Stimulated activated CD8-positive, alpha-beta memory T cell treated with anti-CD3 and anti-CD28 coated beads, Interleukin-7, amount 100 ng/mL, for 1 hour (primary cell): ENCODE results near the gene CARNS1.

Source experiments
- DNase-seq, 2 donors: peaks; one replicate each; pipeline ENCODE4 v3.0.0-alpha.2; 2020; ENCODE audit warnings: low read depth in 2 of 2

CARNS1 gene

DNA sequence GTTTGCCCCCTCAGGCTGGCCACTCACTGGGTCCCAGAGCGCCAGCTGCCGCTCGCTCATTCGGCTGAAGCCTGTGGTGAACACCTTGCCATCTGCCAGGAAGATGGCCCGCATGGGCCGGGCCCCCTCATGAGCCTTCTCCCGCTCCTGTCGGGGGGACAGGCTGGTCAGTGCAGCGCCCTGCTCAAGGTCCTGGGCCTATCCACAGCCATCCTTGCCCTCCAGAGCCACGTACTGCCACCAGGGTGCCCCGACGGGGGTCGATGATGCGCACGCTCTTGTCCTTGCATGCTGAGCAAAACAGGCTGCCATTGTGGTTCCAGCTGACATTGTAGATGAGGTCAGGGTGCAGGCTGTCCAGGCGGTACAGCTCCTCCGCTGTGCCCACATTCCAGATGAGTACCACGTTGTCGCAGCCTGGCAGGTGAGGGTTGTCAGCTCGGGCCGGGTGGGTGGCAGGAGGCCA lies 25.7 kb downstream of the CARNS1 start:
- DNase-seq = no peak

DNA sequence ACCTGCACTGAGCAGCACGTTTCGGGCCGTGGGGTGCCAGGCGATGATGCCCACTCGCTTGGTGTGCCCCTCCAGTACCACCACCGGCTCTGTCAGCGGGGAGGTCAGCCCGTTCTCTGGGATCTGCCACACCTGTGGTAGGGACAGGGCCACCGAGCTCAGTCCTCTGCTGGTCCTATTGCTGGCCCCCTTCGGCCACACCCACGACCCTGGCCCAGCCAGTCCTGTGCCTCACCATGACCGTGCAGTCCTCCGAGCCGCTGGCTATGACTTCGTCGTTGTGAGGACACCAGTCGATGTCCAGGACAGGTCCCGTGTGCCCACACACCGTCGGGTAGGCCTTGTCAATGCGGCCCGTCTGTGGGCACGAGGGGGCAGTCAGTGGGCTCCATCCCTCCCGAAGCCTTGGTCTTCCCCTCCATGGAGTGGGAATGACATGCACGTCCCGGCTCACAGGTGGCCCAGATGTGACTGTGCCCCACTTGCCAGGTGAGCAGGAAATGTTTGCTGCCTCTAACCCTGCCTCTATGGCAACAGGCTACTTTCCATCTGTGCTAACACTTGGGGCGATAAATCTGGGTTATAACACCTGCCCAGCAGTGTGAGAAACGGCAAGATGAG lies 26.4 kb downstream of the CARNS1 start:
- DNase-seq = no peak

DNA sequence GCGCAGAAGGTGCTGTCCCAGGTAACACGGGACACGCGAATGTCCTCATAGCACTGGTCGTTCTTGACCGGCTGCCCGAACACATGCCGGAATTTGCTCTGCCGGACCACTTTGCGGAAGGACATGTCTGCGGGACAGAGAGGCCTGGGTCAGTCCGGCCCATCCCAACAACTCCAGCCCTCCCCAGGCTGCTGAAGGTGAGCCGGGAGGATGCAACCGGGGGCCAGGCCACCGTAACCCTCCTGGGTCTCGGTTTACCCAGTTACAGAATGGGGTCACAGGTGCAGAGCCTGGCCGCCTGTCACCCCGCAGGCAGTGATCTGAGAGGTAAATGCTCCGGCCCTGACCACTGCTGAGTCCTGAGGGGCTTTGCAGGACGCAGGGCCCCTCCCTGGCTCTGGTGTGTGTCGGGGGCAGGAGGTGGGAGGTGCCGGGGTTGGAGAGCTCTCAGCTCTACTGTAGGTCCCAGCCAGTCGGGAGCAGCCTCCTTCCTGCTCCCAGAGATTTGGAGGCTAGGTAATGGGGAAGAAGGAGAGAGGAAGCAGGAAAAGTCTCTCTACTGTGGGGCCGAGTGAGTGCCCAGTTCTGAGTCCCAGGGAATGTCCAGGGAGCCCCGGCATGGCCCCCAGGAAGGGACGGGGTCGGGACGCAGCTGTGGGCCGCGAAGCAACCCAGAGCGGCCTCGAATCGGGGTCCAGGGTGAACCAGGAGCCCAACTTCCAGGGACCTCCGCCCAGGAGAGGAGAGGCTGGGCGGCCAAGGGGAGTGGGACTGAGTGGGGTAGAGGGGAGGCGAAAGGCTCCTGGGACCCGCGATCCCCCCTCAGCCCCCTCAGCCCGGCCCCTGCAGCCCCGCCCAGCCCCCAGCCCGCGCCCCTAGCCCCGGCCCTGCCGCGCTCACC lies 27.3 kb downstream of the CARNS1 start:
- no peak for DNase-seq

DNA sequence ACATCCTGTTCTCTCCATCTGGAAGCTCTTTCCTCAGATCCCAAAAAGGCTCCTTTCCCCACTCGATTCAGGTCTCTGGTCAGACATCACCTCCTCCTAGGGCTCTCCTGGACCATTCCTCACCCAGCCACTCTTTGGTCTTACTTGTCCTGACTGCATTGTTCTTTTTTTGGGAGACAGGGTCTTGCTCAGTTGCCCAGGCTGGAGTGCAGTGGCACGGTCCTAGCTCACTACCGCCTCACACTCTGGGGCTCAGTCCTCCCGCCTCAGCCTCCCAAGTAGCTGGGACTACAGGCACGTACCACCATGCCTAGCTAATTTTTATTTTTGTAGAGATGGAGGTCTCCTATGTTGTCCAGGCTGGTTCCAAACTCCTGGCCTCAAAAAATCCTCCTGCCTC lies 30.0 kb downstream of the CARNS1 start:
- DNase-seq = no peak

DNA sequence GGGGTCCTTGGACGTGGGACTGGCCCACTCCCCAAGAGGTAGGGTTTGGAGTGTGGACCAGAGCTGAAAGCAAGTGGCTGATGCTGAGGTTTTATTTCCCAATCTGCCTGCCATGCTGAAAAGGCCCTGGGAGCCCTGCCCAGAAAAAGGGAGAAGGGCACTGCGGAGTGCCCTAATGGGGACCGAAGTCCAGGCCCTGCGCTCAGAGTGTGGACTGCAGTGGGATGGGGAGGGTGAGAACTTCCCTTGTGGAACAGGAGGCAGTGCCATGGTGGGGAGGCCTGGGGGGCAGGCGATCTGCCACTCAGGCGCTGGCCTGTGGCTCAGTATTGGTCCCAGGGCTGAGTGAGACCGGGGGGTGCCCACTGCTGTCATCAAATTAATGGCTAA lies 32.7 kb downstream of the CARNS1 start:
- DNase-seq = no peak

DNA sequence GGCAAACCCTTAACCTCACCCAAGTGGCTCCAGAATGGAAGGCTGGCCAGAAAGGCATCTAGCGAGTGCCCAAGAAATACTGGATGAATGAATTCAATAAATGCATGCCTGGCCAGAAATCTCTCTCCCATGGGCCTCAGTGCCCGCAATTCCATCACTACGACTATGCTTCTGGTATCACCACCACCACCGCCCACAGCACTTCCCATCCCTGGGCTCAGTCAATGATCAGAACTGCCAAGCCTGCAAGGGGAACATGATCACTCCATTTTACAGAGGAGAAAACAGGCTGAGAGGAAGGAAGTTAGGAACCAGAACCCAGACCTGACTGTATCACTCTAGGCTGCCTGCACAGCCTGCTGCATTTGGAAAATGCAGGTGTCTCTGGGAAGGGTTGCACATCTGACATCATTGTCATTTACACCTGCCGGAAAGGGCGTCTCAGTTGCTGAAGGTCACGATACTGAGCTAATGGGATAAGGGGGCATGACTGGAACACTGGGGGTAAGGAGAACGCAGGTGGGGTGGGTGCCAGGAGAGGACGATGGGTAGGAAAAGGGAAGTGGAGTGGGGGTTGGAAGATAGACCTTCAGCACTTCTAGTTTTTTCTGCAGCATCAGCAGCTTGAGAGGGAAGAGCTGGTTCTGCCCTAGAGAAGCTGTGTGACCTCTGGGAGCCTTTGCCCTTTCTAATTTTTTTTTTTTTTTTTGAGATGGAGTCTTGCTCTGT lies 33.8 kb downstream of the CARNS1 start:
- no peak for DNase-seq

DNA sequence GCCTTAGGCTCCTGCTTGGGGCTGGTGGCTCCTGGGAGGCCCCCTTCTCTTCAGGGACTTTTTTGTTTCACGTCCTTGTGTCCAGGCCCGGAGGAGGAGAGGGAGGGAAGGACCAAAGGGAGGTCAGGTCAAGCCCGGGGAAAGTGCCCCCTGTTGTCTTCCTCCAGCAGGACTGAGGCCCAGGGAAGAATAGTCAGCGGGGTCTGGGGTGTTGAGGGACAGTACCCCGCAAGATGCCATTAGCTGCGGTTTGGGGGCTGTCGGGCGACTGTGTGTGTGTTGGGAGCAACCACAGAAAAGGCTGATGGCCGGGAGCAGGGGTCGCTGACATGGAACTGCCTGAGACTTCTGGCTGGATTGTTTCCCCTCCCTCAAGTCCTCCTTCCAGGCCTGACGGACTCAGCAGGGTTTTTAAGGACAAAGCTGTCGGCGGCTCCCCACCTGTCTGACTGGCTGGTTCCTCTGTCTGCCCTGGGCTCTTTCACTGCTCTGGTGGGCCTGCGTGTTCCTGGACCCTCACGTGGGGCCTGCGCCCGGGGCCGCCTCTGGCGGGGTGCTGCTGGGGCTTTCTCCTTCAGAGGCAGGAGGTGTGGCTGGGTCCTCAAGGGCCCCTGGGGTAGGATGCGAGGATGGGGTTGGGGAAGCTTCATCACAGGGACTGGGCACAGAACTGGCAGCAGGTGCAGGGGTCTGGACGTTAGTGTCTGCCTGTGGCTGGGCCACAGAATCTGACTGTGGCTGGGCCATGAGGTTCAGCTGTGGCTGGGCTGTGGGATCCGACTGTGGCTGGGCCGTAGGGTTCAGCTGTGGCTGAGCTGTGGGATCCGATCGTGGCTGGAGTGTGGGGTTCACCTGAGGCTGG lies 35.5 kb downstream of the CARNS1 start:
- no peak for DNase-seq

DNA sequence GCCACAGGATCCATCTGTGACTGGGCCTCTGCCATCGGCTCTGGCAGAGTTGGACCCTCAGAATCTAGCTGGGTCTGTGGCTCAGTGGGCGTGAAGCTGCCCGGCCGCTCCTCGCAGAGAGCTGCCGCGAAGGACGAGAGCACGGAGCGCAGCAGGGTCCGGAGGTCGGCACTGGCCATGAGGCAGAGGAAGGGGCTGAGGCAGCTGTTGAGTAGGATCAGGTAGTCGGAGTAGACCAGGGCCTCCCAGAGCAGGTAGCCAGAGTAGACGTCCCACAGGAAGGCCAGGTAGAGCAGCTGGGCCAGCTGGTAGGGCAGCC lies 36.1 kb downstream of the CARNS1 start:
- DNase-seq = no peak

DNA sequence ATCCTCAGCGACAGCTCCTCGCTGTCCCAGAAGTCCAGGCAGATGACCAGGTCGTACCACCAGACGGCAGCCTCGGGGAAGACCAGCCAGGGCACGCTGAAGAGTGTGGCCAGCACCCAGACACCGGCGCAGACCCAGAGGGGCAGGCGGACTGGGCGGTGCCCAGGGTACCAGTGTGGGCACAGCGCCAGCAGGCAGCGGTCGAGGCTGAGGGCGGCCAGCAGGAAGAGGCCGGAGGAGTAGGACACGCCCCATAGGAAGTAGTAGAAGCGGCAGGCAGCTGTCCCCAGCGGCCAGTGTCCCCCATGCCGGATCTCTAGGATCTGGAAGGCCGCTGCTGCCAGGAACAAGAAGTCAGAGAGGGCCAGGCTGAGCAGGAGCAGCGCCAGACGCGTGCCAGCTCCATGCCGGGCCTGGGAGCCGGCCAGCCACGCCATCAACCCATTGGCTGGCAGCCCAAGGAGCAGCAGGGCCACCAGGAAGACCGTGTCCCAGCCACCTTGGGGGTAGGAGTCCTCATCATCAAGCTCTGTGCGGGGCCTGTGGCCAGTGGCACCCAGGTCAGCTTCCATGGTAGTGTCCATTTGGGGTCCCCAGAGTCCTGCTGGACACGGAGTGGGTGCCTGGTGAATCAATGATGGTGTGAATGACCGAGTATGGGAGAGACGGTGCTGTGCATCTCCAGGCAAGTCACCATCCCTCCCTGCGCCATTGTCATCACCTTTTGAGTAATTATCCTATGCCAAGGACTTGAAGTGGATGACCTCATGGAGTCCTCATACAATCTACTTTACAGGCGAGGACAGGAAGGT lies 36.9 kb downstream of the CARNS1 start, which contains the start of gene GPR152:
GPR152 (minus strand) TSS at position 589 of the 812 bp plus-strand sequence; CDS start at position 584, 5 bp downstream.
- DNase-seq = no peak

DNA sequence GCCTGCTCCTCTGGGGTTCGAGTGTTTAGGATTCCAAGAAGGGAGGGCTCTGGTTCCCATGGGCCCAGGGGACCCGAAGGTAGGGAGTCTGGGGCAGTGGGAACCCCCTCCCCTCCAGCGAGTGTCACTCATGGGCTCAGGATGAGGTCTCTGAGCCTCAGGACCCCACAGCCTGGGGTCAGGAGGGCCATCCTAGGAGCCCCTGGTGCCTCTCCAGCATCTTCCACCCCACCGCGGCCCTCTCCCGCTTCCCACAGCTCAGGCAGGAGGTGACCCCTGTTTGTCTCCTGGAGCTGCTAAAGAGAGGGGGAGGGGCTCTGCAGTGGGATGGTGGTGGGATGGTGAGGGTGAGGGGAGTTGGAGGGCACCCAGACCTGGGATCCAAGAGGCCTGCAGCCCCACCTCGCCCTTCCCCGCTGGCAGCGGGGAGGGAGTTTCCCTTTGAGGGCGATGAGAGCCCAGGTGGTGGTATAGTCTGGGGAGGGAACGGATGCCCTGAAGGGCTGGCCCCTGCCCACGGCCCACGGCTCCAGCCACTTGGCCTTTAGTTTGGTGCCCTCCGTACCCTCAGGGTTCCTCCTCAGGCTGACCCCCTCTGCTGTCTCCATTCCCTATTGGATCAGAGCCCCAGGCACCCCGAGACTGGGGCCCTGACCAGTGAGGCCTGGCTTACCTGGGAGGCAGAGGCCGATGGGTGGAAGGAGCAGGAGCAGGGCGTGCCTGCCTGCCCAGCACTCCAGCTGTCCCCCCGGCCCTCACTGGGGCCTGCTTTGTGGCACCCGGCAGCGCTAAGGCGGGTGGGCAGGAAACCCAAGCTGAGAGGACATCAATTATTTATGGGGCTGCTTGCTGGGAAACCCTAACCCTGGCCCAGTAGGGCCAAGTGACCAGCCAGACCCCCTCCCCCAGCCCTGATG lies 38.6 kb downstream of the CARNS1 start:
- DNase-seq = no peak

DNA sequence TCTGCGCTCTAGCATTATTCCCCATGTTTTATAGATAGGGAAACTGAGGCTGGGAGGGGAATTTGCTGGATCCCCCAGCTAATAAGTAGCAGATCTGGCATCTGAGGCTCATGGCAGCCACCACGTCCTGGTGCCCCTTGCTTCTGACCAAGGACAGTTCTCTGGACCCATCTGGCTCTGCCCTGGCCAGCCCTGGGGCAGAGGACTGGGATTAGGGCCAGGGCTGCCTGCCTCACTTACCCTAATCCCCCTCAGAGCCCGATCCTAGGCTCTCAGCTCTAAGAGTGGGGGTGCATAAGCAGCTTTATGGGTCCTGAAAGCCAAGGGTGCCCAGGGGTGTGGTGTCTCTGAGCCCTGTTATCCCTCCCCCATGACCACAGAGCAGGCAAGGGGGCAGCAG lies 39.6 kb downstream of the CARNS1 start, which contains the start of gene CABP4:
CABP4 (plus strand) TSS at position 301 of the 400 bp plus-strand sequence; CDS start at position 371, 70 bp downstream.
- no peak for DNase-seq

DNA sequence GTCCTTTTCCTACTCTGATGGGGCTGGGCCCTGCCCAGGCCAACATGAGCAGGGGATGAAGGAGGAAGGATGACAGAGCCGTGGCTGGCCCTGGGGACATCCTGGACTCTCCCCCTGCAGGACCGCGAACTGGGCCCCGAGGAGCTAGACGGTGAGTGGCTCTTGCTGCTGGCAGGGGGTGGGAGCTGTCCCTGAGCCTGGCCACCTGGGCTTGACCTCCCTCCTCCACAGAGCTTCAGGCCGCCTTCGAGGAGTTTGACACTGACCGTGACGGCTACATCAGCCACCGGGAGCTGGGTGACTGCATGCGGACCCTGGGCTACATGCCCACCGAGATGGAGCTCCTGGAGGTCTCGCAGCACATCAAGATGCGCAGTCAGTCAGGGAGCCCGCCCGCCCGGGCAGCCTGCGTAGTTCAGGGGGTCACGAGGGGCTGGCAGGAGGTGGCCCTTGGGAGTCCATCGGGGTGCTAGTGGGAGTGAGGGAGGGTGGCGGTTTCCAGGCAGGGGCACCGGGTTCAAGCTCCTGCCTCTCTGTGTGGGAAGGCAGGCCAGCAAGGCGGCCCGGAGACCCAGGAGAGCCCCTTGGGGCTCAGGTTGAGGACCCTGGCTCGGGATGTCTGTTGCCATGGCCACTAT lies 40.7 kb downstream of the CARNS1 start:
- no peak for DNase-seq

DNA sequence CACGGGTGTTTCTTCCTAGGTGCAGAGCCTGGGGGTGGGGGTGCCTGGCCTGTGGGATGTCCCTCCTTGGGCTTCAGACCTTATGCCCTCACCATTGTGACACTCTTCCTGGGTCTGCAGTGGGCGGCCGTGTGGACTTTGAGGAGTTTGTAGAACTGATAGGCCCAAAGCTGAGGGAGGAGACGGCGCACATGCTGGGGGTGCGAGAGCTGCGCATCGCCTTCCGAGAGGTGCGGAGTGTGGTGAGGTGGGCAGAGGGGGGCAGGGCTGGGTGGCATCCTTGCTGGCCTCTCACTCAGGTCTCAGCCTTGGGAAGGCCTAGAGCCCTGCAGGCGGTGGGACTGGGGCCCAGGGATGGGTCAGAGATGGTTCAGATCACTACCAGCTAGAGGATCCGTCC lies 42.0 kb downstream of the CARNS1 start:
- no peak for DNase-seq

DNA sequence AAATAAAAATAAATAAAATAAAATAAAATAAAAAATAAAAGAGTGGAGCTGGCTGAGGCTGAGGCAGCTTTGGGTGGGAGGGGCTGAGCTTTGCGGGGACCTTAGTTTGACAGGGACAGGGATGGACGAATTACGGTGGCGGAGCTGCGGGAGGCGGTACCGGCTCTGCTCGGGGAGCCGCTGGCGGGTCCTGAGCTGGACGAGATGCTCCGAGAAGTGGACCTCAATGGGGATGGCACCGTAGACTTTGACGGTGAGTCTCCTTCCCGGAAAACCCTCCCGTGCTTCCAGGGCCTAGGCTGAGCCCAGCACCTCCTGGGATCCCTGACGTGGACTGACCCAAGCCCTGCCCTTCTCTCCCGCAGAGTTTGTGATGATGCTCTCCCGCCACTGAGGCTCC lies 42.8 kb downstream of the CARNS1 start:
- no peak for DNase-seq

DNA sequence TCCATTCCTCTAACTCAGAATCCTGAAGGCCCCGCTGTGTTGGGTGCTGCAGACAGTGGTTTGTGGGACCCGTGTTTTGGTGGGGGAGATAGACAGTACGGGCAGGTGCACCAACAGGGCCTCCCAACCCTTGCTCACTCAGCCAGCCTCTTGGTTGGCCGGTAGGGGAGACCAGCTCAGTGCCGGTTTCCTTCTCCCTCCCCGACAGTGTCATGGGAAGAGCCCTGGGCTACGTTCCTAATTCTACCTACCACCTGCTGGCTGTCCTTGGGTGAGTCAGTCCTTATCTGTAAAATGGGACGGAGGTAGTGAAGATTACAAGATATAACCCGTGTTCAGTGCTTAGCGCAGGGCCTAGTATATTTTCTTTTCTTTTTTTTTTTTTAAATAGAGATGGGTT lies 47.7 kb downstream of the CARNS1 start:
- DNase-seq = no peak

DNA sequence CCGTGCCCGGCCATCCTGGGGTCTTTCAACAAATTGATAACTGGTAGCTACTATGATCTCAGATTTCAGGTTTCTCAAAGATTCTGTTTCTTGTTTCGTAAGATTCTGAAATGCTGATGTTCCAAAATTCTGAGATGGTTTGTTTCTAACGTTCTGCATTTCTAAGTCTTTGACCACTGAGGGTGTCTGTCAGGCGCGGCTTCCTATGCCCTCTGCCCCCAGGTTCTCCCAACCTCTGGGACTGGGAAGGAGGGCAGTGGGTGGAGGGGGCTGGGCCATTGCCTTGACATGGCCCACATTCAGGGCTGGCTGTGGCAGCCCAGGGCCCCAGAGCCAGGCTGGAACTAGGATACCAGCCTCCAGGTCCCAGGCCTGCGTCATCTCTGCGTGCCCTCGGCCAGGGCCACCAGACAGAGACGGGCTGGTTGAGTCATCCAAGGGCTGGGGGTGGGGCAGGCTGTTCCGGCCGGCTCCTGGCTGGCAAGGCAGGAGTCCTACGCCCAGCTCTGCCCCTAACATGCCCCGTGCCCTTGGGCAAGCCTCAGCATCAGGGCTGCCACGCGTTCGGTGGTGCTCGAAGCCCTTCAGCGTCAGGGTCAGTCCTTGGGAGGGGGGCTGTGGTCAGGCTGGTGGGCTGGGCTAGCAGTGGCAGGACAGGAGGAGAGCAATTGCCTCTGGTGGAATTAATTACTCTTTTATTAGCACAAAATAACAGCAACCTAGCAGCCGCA lies 48.4 kb downstream of the CARNS1 start:
- no peak for DNase-seq

DNA sequence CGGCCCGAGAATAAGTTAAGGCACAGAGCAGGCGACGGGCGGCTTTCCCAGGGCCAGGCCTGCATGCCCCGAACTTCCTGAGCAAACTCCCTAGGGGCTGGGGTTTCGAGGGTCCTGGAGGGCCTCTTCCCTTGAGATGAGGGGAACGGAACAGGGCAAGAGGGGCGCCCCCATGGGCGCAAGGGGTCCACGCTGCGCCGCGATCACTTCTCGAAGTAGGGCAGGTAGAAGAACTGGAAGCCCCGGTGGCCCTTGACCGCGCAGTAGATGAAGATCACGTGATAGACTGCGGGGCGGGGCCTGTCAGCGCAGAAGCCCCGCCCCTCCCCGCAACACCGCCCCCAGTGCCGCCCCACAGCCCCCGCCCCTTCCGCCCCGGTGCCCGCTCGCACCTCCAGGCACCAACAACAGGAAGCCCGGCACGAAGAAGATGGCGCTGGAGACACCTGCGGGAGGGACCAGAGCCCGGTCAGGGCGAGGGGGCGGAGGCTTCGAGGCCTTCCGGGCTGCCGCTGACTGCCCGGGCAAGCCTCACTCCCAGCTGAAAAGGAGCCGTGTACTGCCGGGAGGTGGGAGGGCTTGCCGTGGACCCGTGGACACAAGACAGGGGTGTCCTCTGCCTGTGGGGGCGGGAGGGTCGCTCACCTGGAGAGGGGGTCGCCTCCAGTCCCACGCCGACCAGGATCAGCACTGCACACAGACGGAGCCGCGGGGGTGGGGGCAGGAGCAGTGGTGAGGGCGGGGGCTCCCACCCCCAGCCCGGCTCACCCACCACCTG lies 49.1 kb downstream of the CARNS1 start:
- peak; percentile 75 to 84 for DNase-seq

DNA sequence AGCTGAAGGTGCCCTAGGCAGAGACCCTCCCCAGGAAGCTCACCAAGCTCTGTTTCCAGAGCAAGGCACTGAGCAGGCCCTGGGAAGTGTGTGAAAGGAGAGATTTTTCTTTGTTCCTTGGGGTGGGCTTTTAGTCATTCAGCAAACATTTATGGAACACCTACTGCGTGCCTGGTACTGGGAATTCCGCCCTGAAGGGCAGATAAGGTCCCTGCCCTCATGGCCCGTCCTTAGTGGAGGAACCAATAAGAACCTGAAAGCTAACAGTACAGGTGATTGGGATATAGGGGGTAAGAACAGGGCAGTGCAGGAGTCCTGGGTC lies 49.7 kb downstream of the CARNS1 start:
- DNase-seq = no peak
